Epithelial cell of alveolus of lung (primary cell): Measurements from ENCODE around the gene NRDC. TPM values are rescaled to one million over a fixed set of nuclear protein-coding genes. Genes with fewer than 3 reads are reported as not detected.

Experiments
- total RNA-seq: library from RNA; depleted of rRNA; stranded (reverse); fragments of >200 nt; gene quantifications from 2 replicates; pipeline ENCODE4 v1.2.1, GENCODE V29; 2015

NRDC gene
- total RNA-seq: 53.5 and 64.3 TPM in 2 replicates

GRCh38 chr1:51878616-51879336 is at the start of gene NRDC:
TSS of gene NRDC (minus strand) at chr1:51878727. CDS start at chr1:51878615, 112 bp downstream.

Other genes starting within 250 kb of the NRDC start
- gene RAB3B, start 112.0 kb upstream of the NRDC start, total RNA-seq: 3.9 and 13.1 TPM in 2 replicates
- 11.0 and 15.3 TPM in 2 replicates for gene KTI12, start 155.1 kb upstream of the NRDC start, total RNA-seq
- gene TXNDC12, start 176.5 kb upstream of the NRDC start, total RNA-seq: 41.9 and 63.1 TPM in 2 replicates
- gene BTF3L4, start 177.6 kb upstream of the NRDC start, total RNA-seq: 41.0 and 51.8 TPM in 2 replicates